Ishikawa (cell line): ENCODE results near the gene SNAPIN.

Experiments used
- REST ChIP-seq: IDR thresholded peaks from 2 replicates; pipeline ENCODE4 v1.6.1; 2012; ENCODE audit warnings: low read depth, mild to moderate bottlenecking
- YY1 ChIP-seq: IDR thresholded peaks from 2 replicates; pipeline ENCODE4 v1.6.1; 2012; ENCODE audit warnings: low read depth

DNA sequence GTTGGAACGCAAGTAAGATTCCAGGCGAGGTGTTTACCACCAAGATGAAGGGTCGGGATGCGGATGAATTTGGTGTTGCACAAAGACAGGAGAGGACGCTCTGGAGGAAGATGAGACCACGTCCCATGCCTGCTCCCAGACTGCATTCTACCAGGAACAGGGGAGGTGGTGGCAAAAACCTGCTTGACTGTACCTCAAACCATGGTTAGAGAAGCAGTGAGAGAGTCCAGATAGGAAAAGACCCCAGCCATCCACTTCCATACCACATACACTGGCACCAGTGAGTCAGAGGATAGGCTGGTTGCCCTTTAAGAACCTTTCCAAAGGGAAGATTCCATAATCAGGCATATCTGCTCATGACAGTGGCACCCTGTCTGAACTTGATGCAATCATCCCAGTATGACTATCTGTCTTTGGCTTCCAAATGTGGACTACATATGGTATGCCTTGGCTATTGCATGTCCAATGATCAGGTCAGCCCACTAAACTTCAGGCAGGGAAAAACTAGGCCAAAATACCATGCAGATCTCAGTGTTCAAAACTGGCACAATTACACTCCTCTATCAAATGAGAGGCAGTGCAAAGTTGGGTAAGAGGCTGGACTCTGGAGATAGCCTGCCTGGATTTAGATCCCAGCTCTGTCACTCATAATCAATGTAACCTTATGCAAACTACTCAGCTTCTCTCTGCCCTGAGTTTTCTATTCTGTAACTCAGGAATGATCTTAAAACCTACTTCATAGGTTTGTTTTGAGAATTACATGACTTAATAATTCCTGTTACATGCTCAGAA, 40.6 kb downstream of the SNAPIN start:
- TF ChIP-seq REST = no peak
- TF ChIP-seq YY1 = no peak
